DOHH2 (cell line): ENCODE measurements around the gene STARD3.

Experiments used
- H3F3A ChIP-seq: fragments of 200-600 bp; sonication (generic), shearing (Covaris generic); 2 replicates; pipeline ENCODE4 v1.6.0; 2016; ENCODE audit warnings: antibody characterized with exemption, mild to moderate bottlenecking; ENCODE audit not compliant: control insufficient read depth, insufficient read depth
- H3K27ac ChIP-seq: fragments of 200-600 bp; sonication (generic); 2 replicates; pipeline ENCODE4 v1.5.1; 2014; ENCODE audit warnings: low read depth, mild to moderate bottlenecking, low read length, moderate library complexity
- H3K27me3 ChIP-seq: fragments of 200-600 bp; sonication (generic); 2 replicates; pipeline ENCODE4 v1.6.1; 2014; ENCODE audit warnings: mild to moderate bottlenecking, low read length, mixed read lengths; ENCODE audit not compliant: control insufficient read depth
- H3K36me3 ChIP-seq: fragments of 200-600 bp; sonication (generic); 2 replicates; pipeline ENCODE4 v1.6.1; 2014; ENCODE audit warnings: mild to moderate bottlenecking, low read length, moderate library complexity, mixed read lengths; ENCODE audit not compliant: control insufficient read depth
- H3K4me1 ChIP-seq: fragments of 200-600 bp; sonication (generic); 2 replicates; pipeline ENCODE4 v1.6.1; 2014; ENCODE audit warnings: mild to moderate bottlenecking, low read length, mixed read lengths; ENCODE audit not compliant: control insufficient read depth
- H3K4me2 ChIP-seq: fragments of 200-600 bp; sonication (generic); 2 replicates; pipeline ENCODE4 v1.6.0; 2014; ENCODE audit warnings: mild to moderate bottlenecking, low read length, moderate library complexity
- H3K4me3 ChIP-seq: fragments of 200-600 bp; sonication (generic); 2 replicates; pipeline ENCODE4 v1.5.1; 2014; ENCODE audit warnings: mild to moderate bottlenecking, low read length, mixed read lengths
- H3K79me2 ChIP-seq: fragments of 200-600 bp; sonication (generic); 2 replicates; pipeline ENCODE4 v1.6.1; 2014; ENCODE audit warnings: mild to moderate bottlenecking, low read length, mixed read lengths; ENCODE audit not compliant: control insufficient read depth
- H3K9me2 ChIP-seq: fragments of 200-600 bp; sonication (generic); replicated peaks from 2 replicates; pipeline ENCODE4 v1.6.1; 2014; ENCODE audit warnings: mild to moderate bottlenecking, low read length, mixed read lengths; ENCODE audit not compliant: control insufficient read depth
- H3K9me3 ChIP-seq: fragments of 200-600 bp; sonication (generic); 2 replicates; pipeline ENCODE4 v1.6.1; 2014; ENCODE audit warnings: antibody characterized with exemption, low read length, mixed read lengths; ENCODE audit not compliant: control insufficient read depth, insufficient read depth
- H4K20me1 ChIP-seq: fragments of 200-600 bp; sonication (generic); 2 replicates; pipeline ENCODE4 v1.6.0; 2014; ENCODE audit warnings: low read depth, mild to moderate bottlenecking, antibody characterized with exemption, low read length, moderate library complexity; ENCODE audit not compliant: control insufficient read depth, insufficient read depth
- CTCF ChIP-seq: fragments of 200-600 bp; sonication (generic); IDR thresholded peaks from one replicate; pipeline ENCODE4 v1.5.1; 2014; ENCODE audit warnings: antibody characterized with exemption, mild to moderate bottlenecking, low read depth, low read length; ENCODE audit not compliant: poor library complexity, severe bottlenecking
- EZH2phosphoT487 ChIP-seq: fragments of 200-600 bp; sonication (generic); IDR thresholded peaks from 2 replicates; pipeline ENCODE4 v1.6.1; 2017; ENCODE audit warnings: borderline replicate concordance, mild to moderate bottlenecking, antibody characterized with exemption, low read length, moderate library complexity, mixed read lengths

STARD3 gene

GRCh38 chr17:39674179-39674578, 37.2 kb downstream of the STARD3 start:
- 0 out of 2 replicates have a peak, but pooled peaks cover 3% of the 10 kb centered on the region for H3K27me3 ChIP-seq
- TF ChIP-seq EZH2phosphoT487, result no peak
- no peak for TF ChIP-seq CTCF
- H4K20me1 ChIP-seq, result no peaks in the 10 kb centered on the region
- no peak overlapping the region for H3K27ac ChIP-seq
- peak overlapping the region; percentile 10 for H3K4me2 ChIP-seq
- H3K4me3 ChIP-seq, result no peak overlapping the region
- H3F3A ChIP-seq, result peaks cover 2% of the 10 kb centered on the region; the same call in 1 of the 2 replicates
- no peaks in the 10 kb centered on the region for H3K9me2 ChIP-seq
- no peaks in the 10 kb centered on the region for H3K9me3 ChIP-seq
- peaks cover 57% of the 10 kb centered on the region for H3K4me1 ChIP-seq
- H3K79me2 ChIP-seq, result no peaks in the 10 kb centered on the region
- no peaks in the 10 kb centered on the region for H3K36me3 ChIP-seq

DNA sequence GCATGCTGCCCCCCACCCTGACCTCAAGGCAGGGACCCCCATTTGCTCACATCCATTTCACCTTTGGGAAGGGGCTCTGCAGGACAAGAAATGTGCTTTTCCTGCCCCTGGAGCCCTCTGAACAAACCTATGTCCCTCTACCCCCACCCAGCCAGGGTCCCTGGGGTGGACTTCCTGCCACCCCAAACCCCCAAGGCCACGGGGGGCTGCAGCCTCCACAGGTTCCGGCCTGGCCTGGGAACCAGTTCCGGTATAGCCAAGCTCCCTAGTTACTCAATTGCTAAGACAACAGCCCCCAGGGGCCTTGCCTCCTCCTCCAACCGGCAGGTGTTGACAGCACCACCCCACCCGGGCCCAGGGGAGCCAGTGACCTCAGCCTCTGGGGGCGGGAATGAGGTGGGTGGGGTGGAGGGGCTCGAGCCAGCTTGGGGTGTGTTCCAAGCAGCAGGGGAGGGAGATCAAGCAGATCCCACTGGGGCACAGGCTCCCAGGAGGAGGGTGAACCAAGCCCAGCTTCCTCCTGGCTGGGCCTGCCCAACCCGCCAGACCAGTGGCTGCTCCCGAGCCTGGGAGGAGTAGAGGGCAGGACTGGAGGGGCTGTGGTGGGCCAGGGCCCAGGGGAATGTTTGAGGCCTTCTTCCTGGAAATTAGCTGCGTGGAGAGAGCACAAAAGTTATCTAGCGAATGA, 37.9 kb downstream of the STARD3 start:
- 0 out of 2 replicates have a peak, but pooled peaks cover 3% of the 10 kb centered on the region for H3K27me3 ChIP-seq
- peak overlapping the region; percentile 51 for H3K27ac ChIP-seq
- H3K36me3 ChIP-seq, result no peaks in the 10 kb centered on the region
- peaks cover 2% of the 10 kb centered on the region; the same call in 1 of the 2 replicates for H3F3A ChIP-seq
- no peaks in the 10 kb centered on the region for H3K79me2 ChIP-seq
- H3K4me3 ChIP-seq, result no peak overlapping the region
- no peaks in the 10 kb centered on the region for H3K9me3 ChIP-seq
- H3K4me1 ChIP-seq, result peaks cover 64% of the 10 kb centered on the region
- no peaks in the 10 kb centered on the region for H4K20me1 ChIP-seq
- TF ChIP-seq EZH2phosphoT487 (no peak), CTCF (no peak)
- no peaks in the 10 kb centered on the region for H3K9me2 ChIP-seq
- H3K4me2 ChIP-seq, result peak overlapping the region; percentile 10

GRCh38 chr17:39675390-39676082, 38.6 kb downstream of the STARD3 start:
- Histone ChIP-seq H3K9me2 (no peaks in the 10 kb centered on the region), H3K79me2 (no peaks in the 10 kb centered on the region), H3K36me3 (no peaks in the 10 kb centered on the region), H3K27me3 (0 out of 2 replicates have a peak, but pooled peaks cover 3% of the 10 kb centered on the region), H3K4me3 (no peak overlapping the region), H3K9me3 (no peaks in the 10 kb centered on the region), H3K4me2 (peak overlapping the region; percentile 46), H3F3A (peaks cover 2% of the 10 kb centered on the region; the same call in 1 of the 2 replicates), H4K20me1 (no peaks in the 10 kb centered on the region), H3K4me1 (peaks cover 71% of the 10 kb centered on the region), H3K27ac (peak overlapping the region; percentile 51)
- TF ChIP-seq EZH2phosphoT487 (no peak), CTCF (no peak)
